Fibroblast of skin of scalp (primary cell): ENCODE results near the gene ATP1A3. TPM values are rescaled to one million over a fixed set of nuclear protein-coding genes. Genes with fewer than 3 reads are reported as not detected.
"Not testable (repeated sequence)": the region's sequence is repeated elsewhere in the genome, so short reads cannot be mapped to it uniquely, and the experiment has no call there.

ENCODE experiments used
- DNase-seq: peaks from one replicate; pipeline ENCODE4 v3.0.0-alpha.2; 2013
- polyA plus RNA-seq, 2 experiments: library from polyadenylated mRNA; unstranded; fragments of 120-200 nt; gene quantifications; one replicate each; pipeline ENCODE4 v1.2.1, GENCODE V29; 2013; ENCODE audit not compliant: insufficient read length in 2 of 2

ATP1A3 gene
- 0.18 TPM for polyA plus RNA-seq (2013, experiment 1 of 2; ENCODE audit: insufficient read length)
- 3.1 TPM for polyA plus RNA-seq (2013, experiment 2 of 2; ENCODE audit: insufficient read length)

DNA sequence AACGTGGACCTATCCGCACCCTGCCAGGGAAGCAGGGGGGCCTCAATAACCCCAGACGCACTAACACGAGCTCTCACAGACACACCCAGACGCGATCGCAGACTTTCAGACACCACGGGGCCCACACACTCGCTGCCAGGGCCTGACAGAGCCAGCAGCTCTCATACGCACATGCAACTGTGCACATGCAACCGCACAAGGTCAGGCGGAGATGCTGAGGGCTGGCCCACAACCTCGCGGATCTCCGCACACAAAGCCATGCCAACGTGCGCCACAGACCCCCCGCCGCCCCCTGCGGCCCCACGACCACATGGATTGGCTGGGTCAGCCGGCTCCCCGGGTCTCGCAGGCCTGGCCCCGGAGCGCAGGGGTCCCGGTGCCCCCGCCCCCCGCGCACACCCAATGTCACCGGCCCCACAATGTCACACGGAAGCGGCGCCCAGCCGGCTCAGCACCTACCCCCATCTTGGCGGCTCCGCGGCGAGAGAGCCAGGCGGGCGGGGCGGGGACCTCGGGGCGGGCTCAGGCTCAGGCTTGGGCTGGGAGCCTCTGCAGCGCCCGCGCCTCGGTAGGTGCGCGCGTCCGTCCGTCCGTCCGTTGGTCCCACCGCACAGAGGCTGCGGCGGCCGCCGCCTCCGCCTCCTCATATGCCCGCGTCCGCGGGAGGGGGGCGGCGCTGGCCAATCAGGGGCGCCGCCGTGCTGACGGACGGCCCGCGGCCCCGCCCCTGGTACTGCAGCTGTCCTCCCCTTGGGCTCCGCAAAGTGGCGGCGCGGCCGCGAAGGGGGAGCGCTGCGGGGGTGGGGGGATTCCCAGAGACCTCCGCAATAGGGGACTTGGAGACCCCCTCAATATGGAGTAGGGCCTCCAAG lies at the start of gene ATP1A3:
Gene ATP1A3, minus strand, starts transcription at position 619 of the 872 bp plus-strand sequence. Its CDS starts 154 bp downstream, at position 465.
- peak; percentile 40 for DNase-seq

DNA sequence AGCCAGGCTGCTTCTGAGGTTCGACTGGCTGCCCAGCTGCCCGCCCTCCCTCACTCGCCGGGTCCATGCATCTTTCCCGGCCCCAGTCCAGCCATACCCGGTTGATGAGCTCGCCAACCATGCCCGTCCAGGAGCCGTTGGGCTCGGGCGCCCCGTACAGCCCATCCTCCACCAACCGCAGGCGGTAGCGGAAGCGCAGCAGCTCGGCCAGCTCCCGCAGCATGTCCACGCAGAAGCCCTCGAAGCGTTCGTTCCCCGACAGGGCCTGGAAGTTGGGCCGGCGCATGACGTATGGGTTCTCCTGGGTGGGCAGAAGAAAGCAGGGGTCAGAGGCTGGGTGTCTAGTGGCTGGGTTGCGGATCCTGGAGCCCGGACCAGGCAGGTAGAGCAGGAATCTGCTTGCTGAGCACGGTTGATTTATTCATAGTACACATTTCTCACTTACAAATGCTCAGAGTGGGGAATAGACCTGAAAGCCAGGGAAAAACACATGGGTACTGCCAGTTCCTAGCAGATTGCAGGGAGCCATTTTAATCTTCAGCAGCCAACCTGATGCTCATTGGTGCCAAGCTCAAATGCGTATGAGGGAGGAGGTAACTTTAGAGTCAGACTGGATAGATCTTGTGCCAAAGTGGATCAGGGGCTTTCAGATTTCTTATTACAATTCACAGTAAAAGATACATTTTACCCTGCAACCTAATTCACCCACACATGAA lies 48.6 kb upstream of the ATP1A3 start:
- DNase-seq: no peak

DNA sequence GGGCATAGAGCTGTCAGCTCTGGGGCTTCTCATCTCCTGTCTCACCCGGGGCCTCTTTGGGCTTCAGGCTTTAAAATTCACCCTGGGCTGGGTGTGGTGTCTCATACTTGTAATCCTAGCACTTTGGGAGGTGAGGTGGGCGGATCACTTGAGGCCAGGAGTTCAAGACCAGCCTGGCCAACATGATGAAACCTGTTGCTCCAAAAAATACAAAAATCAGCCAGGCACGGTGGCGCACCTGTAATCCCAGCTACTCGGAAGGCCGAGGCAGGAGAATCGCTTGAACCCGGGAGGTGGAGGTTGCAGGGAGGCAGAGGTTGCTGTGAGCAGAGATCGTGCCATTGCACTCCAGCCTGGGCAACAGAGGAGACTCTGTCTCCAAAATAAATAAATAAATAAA lies 46.5 kb upstream of the ATP1A3 start:
- DNase-seq: not testable (repeated sequence)

DNA sequence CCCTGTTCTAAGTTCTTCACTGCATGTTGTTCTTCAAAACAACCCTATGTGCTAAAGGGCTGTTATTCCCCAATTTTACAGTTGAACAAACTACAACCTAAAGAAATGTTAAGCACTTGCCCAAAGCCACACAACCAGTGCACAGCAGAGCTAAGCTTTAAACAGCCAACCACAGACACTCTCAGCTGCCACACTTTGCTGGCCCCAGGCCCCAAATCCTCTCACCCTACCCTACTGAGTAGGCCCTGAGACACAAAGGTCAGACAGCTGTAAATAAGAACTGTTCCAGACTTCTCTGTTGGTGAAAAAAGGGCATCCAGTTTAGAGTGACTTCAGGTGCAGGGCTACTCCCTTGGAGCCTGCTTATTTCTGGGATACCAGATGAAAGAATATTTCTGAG lies 46.0 kb upstream of the ATP1A3 start:
- DNase-seq: no peak

DNA sequence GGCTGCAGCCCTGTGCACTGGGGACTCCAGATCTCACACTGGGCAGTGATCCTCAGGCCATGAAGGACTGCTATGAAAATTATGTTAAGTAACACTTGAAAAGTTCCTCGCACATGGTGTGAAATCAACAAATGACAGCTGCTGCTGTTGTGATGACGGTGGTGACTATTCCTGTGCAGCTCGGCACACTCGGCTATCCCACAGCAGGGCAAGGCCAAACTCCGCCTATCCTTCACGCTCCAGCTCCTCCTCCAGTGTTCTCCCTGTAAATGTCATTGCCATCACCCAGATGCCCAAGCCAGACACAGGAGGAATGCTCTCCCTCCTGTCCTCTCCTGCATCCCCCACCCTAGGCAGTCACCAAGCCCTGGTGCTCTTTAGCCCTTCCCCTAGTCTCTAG lies 44.6 kb upstream of the ATP1A3 start:
- no peak for DNase-seq

DNA sequence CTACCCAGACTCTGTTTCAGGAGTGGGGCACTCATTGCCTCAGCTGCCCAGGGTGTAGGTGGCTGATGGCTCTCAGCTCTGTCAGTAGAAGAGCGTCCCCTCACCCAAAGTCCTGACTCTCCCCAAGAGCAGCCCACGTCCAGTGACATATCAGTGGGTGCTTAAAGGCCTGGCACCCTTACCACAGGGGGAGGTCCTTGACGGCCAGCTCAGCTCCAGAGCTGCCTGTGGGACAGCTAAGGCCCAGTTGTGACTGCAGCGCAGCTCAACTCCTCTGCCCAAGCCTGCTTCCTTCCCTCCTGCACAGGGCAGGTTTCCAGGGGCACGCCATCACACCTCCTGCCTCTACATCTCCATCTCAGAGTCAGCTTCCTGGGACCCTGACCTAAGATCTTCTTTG lies 43.6 kb upstream of the ATP1A3 start:
- no peak for DNase-seq

DNA sequence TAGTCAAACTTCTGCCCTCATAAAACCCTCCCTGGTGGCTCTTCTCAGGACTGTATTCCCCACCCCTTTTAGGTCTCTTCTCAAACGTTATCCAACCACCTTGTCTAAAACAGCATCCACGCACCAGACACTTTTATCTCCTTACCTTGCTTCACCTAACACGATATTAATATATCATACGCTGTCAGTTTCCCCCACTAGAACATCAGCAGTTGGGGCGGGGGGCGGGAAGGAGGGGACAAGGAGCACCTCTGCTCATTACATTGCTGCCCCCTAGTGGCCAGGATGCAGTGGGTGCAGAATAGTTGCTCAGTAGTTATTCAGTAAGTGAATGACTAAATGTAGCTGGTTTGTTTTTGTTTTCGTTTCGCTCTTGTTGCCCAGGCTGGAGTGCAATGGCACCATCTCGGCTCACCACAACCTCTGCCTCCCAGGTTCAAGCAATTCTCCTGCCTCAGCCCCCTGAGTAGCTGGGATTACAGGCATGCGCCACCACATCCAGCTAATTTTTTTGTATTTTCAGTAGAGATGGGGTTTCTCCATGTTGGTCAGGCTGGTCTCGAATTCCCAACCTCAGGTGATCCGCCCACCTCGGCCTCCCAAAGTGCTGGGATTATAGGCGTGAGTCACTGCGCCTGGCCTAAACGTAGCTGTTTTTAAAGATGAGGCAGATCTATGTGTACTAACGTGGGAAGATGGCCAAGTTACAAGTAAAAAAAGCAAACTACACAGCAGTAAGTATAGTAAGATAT lies 40.8 kb upstream of the ATP1A3 start:
- DNase-seq: peak; percentile 69

DNA sequence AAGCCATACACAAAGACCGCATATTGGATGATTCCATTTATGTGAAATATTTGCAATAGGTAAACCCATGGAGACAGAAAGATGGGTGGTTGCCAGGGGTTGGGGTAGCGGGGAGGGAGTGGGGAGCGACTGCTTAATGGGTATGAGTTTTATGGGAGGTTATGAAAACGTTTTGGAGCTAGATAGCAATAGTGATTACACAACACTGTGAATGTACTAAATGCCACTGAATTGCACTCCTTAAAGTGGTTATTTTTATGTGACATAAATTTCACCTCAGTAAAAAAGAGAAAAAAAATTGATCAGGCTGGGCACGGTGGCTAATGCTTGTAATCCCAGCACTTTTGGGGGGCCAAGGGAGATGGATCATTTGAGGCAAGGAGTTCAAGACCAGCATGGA lies 39.4 kb upstream of the ATP1A3 start:
- no peak for DNase-seq

DNA sequence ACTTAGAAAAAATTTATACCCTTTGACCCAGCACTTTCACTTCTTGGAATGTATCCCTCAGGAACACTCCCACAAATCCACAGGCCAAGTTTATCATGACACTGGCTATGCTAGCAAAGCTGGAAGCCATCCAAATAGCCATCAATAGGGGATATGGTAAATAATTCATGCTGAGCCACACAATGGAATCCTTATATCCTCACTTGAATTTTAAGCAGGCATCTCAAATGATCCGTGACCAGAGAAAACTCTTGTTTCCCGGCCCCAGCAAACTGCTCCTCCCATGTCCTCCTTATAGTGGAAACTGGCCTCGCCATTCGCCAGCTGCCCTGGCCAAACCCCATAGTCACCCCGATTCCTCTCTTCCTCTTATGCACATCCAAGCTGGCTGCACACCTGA lies 38.4 kb upstream of the ATP1A3 start:
- DNase-seq: peak; percentile 26

DNA sequence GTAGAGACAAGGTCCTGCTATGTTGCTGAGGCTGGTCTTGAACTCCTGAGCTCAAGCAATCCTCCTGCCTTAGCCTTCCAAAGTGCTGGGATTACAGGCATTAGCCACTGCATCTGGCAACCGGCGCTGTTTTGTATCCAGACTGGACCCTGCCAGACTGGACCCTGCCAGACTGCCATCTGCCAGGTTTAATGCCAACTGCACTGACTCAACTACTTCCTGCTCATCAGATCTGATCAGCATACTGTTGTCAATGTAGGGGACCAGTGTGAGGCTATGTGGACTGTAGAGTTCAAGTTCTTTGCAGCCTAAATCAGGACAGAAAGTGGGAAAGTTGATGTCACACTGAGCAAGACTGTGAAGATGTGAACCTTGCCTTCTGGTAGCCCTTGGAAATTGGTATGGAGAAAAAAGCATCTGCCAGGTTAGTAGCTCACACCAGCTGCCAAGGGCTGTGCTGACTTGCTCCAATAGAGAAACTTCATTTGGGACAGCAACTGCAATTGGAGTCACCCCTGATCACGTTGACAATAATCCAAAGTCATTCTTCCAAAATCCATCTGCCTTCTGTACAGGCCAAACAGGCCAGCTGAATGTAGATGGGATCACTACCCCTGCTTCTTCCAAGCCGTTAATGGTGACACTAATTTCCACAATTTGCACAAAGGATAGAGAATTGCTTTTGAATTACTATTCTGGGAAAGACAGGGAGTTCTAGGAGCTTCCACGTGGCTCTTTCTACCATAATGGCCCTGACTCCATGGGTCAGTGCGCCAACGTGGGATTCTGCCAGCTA lies 36.8 kb upstream of the ATP1A3 start:
- DNase-seq: no peak

DNA sequence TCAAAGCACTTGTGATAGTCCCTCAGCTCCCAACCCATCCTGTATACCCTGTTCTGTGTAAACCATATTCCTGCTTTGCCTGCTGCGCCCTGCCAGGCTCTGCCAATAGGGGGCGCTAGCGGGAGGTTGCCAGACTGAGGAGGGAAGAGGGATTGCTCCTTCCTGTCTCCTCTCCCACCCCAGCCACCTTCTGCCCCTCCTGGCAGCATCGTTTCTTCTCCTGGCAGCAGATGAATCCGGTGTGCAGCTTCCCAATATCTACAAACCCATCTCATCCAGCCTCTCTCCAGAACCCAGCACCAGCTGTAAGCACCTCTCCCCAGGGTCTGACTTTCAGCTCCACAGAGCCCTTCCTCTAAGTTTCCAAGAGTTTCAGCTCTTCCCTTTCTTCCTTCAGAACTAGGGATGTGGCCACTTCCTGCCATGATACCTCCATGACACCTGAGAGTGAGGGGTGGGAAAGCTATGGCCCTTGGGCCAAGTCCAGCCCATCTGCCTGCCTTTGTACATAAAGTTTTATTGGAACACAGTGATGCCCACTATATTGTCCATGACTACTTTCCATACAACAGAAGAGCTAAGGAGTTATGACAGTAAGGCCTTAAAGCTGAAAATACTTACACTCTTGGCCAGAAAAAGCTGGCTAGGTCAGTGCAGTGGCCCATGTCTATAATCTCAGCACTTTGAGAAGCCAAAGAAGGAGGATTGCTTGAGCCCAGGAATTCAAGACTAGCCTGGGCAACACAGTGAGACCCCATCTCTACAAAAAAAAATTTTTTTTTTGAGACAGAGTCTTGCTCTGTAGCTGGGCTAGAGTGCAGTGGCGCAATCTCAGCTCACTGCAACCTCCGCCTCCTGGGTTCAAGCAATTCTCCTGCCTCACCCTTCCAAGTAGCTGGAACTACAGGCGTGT lies 34.5 kb upstream of the ATP1A3 start:
- DNase-seq: no peak

DNA sequence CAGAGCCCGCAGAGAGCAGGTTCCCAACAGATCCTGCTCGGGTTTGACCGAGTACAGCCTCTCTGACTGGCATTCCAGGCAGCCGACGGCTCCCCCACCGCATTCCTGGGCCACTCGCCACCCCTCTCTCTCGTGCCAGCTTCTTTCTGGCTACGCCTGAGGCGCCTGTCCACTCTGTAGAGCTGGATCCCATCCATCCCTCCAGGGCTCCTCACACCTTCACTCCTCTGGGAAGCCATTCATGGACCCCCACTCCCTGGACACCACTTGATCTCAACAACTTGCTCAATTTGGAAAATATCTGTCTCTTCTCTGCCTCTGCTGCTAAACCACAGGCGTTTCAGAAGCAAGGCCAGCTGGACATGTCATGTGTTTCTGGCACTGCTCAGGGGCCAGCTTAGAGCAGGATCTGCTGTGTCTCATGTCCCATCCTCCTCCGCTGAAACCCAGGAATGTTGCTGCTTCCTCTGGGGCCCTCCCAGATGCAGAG lies 30.6 kb upstream of the ATP1A3 start:
- peak; percentile 47 for DNase-seq

DNA sequence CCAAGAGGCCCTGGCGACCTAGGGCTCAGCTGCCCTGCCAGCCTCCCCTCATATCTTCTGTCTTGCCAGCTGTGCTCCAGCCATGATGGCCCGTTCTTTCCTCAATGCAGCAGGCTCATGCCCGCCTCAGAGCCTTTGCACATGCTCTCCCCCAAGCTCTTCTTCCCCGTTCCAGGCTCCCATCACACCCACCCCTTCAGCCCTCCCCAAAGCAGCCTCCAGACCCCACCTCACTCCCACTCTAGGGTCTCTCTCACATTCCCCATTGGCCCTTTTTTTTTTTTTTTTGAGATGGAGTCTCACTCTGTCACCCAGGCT lies 29.9 kb upstream of the ATP1A3 start:
- no peak for DNase-seq

DNA sequence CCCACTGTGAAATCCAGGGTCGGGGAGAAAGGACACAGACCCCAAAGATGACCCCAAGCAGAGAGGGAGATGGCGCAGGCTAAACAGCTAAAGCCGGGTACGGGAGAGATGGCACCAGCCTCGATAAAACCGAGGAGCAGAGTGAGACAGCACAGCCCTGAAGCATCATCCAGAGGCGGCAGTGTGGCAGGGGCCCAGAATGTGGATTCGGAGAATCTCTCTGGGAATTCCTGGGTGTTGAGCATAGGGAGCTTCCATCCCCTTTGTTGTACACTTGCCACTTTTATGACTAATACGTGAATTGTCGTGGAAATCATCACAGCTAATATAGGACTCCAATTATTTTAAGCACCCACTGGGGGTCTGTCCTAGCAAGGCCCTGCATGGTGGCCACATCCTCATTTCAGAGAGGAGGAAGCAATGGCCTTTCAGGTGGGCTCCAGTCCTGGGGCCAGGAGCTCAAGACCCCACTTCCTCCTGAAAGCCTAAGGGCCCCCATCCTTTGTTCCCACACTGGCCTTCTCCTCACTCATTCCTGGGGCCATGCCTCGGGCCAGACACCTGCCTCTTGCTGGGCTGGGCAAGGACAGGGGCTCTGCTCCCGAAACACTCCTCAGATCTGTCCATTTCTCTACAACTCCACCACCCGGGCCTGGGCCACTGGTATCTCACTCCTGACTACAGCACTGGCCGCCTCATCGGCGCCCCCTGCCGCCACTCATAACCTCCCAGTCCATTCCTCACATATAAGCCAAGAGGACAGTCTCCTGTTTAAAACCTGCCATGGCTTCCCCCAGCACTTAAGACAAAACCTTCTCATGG lies 29.3 kb upstream of the ATP1A3 start:
- peak; percentile 38 for DNase-seq

DNA sequence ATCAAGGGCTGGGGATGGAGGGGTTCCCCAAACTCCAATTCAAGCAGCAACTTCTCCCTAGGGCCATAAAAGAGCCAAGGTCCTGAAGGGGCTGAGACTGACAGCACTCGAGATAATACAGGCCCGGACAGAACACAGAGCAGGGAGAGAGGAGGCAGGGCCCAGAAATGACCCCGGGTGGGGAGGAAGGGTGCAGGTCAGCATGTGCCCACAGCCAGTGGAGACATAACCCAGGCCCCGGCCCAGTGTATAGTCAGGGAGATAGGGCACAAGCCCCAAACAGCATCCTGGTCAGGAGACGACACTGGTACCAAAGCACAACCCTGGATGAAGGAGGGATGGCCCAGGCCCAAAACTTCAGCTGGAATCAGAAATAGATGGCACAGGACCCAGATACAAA lies 28.6 kb upstream of the ATP1A3 start:
- DNase-seq: no peak

DNA sequence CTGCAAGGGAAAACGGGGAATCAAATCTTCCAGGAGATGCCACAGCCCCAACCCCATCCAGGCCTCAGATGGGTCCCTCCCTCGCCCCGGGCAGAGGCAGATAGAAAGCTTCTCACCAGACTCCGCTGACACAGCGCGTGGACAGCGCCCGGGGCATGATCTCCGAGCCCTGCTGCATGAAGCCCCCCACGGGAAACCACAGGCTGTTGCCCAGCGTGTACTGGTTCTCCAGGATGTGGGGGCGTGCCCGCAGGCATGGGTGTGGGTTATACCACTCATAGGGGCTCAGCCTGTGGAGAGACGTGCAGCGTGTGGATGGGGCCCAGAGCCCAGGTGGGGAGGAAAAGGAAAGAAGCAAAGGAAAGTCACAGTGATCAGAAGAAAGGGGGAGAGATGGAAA lies 27.2 kb upstream of the ATP1A3 start:
- no peak for DNase-seq

DNA sequence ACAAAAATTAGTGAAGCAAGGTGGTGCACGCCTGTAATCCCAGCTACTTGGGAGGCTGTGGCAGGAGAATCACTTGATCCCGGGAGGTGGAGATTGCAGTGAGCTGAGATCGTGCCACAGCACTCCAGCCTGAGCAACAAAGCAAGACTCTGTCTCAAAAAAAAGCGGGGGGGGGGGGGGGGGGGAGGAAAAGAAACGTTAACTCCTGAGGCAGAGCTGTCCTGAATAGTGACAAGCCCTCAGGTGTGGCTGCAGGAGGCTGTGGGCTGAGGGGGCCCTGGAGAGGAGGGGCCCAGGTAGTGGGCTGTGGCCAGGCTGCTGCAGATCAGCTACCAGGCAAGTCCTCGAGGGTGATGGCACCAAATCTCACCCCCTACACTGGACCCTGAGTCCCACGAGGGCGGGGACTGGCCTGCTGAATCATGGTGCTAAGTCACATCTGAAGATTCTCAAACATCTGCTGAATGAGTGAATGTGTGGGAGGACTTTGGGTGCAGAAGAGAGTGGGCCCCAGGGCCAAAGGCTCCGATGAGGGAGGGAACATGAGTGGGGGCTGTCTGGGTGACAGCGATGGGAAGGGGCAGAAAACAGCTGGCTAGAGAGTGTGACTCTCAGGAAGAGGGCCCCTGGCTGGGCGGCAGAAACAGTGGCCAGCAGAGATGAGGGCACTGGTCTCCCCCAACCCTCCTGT lies 24.6 kb upstream of the ATP1A3 start:
- peak; percentile 32 for DNase-seq

DNA sequence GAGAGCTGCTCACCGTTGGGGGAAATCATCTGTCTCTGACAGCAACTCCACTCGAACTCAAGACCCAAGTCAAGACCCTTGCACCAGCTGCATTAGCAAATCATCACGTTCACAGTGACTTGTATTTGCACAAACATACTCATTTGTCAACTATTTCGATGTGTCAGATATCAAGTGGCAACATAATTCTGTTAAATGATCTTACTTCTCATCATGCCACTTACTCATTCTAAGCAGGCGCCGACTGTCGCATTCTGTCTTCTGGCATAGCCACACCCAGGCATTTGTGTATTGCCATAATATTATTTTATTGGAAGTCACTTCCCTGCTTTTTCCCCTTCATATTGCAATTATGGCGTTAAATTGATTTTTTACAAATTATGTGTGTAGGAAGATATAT lies 23.0 kb upstream of the ATP1A3 start:
- DNase-seq: no peak

DNA sequence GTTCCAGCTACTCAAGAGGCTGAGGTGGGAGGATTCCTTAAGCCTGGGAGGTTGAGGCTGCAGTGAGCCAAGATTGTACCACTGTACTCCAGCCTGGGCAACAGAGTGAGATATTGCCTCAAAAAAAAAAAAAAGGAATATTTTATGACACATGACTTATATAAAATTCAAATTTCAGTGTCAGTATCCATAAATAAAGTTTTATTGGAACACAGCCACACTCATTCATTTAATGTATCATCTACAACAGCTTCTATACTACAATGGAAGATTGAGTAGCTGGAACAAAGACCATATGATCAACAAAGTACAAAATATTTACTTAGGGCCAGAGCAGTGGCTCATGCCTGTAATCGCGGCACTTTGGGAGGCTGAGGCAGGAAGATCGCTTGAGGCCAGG lies 18.7 kb upstream of the ATP1A3 start:
- not testable (repeated sequence) for DNase-seq
